Panc1 (cell line): ENCODE results near the gene PRKAG2. TPM values are rescaled to one million over a fixed set of nuclear protein-coding genes. Genes with fewer than 3 reads are reported as not detected.

Experiments used
- ATAC-seq: fragments of 200-7000 bp; cut with Tn5 transposase; 2 replicates; pipeline ENCODE4 v1.9.1; 2020; ENCODE audit warnings: mild to moderate bottlenecking, moderate library complexity
- BruUV-seq: library from RNA; stranded (reverse); fragments of 400-500 nt; replicated peaks from 2 replicates; lab custom pipeline; 2021; lab: Mats Ljungman, UMichigan
- CTCF ChIA-PET: fragments of 300-600 bp; sonication (Branson Sonifier 250); formaldehyde crosslinking; loops from one replicate; lab custom pipeline; 2022; ENCODE audit warnings: antibody characterized with exemption; lab: Charles Lee
- POLR2A ChIA-PET: fragments of 300-600 bp; sonication (Branson Sonifier 250); formaldehyde crosslinking; loops from one replicate; lab custom pipeline; 2022; ENCODE audit warnings: antibody characterized with exemption; lab: Charles Lee
- DNase-seq: peaks from one replicate; pipeline ENCODE4 v3.0.0-alpha.2; 2010; ENCODE audit warnings: low read depth, low spot score
- H3K27ac ChIP-seq: 2 replicates; pipeline ENCODE4 v1.5.1; 2011; ENCODE audit warnings: mild to moderate bottlenecking, low read length, inconsistent platforms
- H3K27me3 ChIP-seq: fragments of 200-500 bp; sonication (Bioruptor generic); 2 replicates; pipeline ENCODE4 v1.6.0; 2014; ENCODE audit warnings: low read length, inconsistent platforms; ENCODE audit not compliant: control insufficient read depth, insufficient read depth
- H3K36me3 ChIP-seq: fragments of 200-500 bp; sonication (Bioruptor generic); 2 replicates; pipeline ENCODE4 v1.5.1; 2014; ENCODE audit warnings: inconsistent platforms, mild to moderate bottlenecking, low read length, moderate library complexity; ENCODE audit not compliant: control insufficient read depth, insufficient read depth
- H3K4me1 ChIP-seq: 2 replicates; pipeline ENCODE4 v1.5.1; 2011; ENCODE audit warnings: inconsistent platforms, mild to moderate bottlenecking, low read length, moderate library complexity; ENCODE audit not compliant: control insufficient read depth, insufficient read depth
- H3K4me3 ChIP-seq, 2 experiments: 2 replicates each; pipeline ENCODE4 v1.5.1; 2011 to 2012; ENCODE audit warnings: low read depth in 2 of 2, low read length in 2 of 2, mild to moderate bottlenecking in 2 of 2, inconsistent platforms in 1 of 2, moderate library complexity in 1 of 2
- H3K9me3 ChIP-seq: fragments of 200-500 bp; sonication (Bioruptor generic); 2 replicates; pipeline ENCODE4 v1.5.1; 2014; ENCODE audit warnings: low read depth, mild to moderate bottlenecking, inconsistent platforms, low read length, moderate library complexity; ENCODE audit not compliant: control insufficient read depth, insufficient read depth
- POLR2AphosphoS5 ChIP-seq: IDR thresholded peaks from 2 replicates; pipeline ENCODE4 v1.6.1; 2012; ENCODE audit warnings: mild to moderate bottlenecking, low read depth, low read length, moderate library complexity
- SIN3A ChIP-seq: IDR thresholded peaks from 2 replicates; pipeline ENCODE4 v1.6.1; 2012; ENCODE audit warnings: low read depth, mild to moderate bottlenecking, low read length, moderate library complexity, borderline replicate concordance; ENCODE audit not compliant: insufficient read depth
- TCF7L2 ChIP-seq: IDR thresholded peaks from 2 replicates; pipeline ENCODE4 v1.6.1; 2011; ENCODE audit warnings: mild to moderate bottlenecking, low read depth, low read length, inconsistent platforms
- in situ Hi-C: cut with HindIII; loops from 2 replicates; pipeline ENCODE4 v1.10.0; 2016; ENCODE audit warnings: low sequenced_read_pairs, low pct_unique_long_range_greater_than_20kb
- intact Hi-C: fragments of 100-400 bp; cut with micrococcal nuclease; formaldehyde crosslinking; loops from one replicate; pipeline ENCODE4 v1.10.0; 2022; ENCODE audit not compliant: unreplicated experiment
- total RNA-seq: library from RNA; stranded (reverse); gene quantifications from one replicate; pipeline ENCODE4 v1.2.1, GENCODE V29; 2021; ENCODE audit not compliant: unreplicated experiment
- TF ChIP-seq, protein P1 (sequence below): fragments of 450-650 bp; IDR thresholded peaks from 2 replicates; pipeline ENCODE4 v1.5.1; 2017; ENCODE audit warnings: mild to moderate bottlenecking
- TF ChIP-seq, protein P2 (sequence below), 2 experiments: IDR thresholded peaks; 2 replicates each; pipeline ENCODE4 v1.6.1; 2011 to 2012; ENCODE audit warnings: low read depth in 2 of 2, control low read depth in 1 of 2, low read length in 1 of 2, mild to moderate bottlenecking in 1 of 2, moderate library complexity in 1 of 2; ENCODE audit not compliant: insufficient read depth in 1 of 2

The PRKAG2 gene
- total RNA-seq, 1 experiment from 2014 or later = 71.6 TPM

DNA sequence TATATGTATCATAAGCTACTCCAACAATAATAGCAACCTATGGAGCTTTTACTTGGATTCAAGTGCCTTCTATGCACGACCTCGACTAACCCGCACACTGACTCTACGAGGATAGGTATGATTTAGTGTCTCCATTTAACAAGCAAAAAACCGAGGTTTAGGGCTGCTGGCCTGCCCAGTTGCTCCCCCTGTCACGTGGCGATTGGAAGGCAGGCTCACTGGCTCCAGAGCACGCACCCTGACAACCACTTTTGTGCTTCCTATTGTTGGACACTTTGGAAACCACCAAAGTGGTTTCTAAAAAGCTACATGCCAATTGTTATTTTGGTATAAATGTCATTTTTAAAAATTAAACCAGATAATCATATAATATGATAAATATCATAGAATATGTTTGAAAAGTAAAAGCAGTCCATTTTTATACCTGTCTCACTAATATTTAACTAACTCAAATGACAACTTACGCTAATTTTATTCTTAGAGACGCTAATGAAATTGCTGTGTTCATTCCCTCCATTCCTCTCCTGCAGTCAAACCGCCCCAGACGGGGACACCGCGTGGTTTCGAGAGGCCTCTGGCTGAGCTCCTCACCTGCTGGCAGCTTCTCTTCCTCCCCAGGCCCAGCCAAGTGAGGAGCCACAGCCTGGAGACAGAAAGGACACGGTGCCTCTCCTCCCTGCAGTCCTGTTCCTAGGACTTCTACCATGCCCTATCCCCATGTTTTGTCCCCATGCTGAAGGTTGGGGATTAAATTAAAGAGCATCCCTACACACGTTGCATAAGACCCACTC is 335.0 kb downstream of the PRKAG2 start:
- DNase-seq = no peak
- ChIA-PET CTCF (interaction anchor here (0.6 kb wide), 1 partner anchor 156 kb away, joined by 3 read pairs; no protein-coding TSS in a partner anchor), POLR2A (no interaction called here)
- in situ Hi-C loops (no loop called here), intact Hi-C loops (no loop called here)
- H3K27ac ChIP-seq = no peak overlapping the region
- no peaks in the 10 kb centered on the region for H3K9me3 ChIP-seq
- no peaks in the 10 kb centered on the region for H3K27me3 ChIP-seq
- no peaks in the 10 kb centered on the region for H3K36me3 ChIP-seq
- H3K4me3 ChIP-seq = no peak overlapping the region
- no TSS peak for BruUV-seq
- H3K4me1 ChIP-seq = peaks cover 14% of the 10 kb centered on the region; the same call in 1 of the 2 replicates
- no peak for ATAC-seq
- TF ChIP-seq SIN3A (no peak), TCF7L2 (no peak), POLR2AphosphoS5 (no peak)
- TF ChIP-seq, protein P1, sequence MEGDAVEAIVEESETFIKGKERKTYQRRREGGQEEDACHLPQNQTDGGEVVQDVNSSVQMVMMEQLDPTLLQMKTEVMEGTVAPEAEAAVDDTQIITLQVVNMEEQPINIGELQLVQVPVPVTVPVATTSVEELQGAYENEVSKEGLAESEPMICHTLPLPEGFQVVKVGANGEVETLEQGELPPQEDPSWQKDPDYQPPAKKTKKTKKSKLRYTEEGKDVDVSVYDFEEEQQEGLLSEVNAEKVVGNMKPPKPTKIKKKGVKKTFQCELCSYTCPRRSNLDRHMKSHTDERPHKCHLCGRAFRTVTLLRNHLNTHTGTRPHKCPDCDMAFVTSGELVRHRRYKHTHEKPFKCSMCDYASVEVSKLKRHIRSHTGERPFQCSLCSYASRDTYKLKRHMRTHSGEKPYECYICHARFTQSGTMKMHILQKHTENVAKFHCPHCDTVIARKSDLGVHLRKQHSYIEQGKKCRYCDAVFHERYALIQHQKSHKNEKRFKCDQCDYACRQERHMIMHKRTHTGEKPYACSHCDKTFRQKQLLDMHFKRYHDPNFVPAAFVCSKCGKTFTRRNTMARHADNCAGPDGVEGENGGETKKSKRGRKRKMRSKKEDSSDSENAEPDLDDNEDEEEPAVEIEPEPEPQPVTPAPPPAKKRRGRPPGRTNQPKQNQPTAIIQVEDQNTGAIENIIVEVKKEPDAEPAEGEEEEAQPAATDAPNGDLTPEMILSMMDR = no peak
- TF ChIP-seq, protein P2, sequence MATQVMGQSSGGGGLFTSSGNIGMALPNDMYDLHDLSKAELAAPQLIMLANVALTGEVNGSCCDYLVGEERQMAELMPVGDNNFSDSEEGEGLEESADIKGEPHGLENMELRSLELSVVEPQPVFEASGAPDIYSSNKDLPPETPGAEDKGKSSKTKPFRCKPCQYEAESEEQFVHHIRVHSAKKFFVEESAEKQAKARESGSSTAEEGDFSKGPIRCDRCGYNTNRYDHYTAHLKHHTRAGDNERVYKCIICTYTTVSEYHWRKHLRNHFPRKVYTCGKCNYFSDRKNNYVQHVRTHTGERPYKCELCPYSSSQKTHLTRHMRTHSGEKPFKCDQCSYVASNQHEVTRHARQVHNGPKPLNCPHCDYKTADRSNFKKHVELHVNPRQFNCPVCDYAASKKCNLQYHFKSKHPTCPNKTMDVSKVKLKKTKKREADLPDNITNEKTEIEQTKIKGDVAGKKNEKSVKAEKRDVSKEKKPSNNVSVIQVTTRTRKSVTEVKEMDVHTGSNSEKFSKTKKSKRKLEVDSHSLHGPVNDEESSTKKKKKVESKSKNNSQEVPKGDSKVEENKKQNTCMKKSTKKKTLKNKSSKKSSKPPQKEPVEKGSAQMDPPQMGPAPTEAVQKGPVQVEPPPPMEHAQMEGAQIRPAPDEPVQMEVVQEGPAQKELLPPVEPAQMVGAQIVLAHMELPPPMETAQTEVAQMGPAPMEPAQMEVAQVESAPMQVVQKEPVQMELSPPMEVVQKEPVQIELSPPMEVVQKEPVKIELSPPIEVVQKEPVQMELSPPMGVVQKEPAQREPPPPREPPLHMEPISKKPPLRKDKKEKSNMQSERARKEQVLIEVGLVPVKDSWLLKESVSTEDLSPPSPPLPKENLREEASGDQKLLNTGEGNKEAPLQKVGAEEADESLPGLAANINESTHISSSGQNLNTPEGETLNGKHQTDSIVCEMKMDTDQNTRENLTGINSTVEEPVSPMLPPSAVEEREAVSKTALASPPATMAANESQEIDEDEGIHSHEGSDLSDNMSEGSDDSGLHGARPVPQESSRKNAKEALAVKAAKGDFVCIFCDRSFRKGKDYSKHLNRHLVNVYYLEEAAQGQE (IDR thresholded peaks at IDR 0.05; ENCODE audit: insufficient read depth in 1 of 2, low read depth in 2 of 2, low read length in 1 of 2) = no peak

DNA sequence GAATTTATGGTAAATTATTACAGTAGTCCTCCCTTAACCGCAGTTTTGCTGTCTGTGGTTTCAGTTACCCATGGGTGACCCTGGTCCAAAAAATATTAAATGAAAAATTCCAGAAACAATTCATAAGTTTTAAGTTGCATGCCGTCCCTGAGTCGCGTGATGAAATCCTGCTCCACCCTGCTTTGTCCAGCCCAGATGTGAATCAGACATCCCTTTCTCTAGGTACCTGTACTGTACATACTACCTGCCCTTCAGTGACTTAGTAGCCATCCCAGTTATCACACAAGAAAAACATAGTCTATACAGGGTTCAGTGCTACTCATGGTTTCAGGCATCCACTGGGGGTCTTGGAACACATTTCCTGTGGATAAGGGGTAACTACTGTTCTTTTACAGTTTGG is 336.8 kb downstream of the PRKAG2 start:
- POLR2A ChIA-PET = no interaction called here
- H3K27ac ChIP-seq = no peak overlapping the region
- intact Hi-C loops = no loop called here
- BruUV-seq = no TSS peak
- ATAC-seq (no peak), DNase-seq (no peak)
- no peaks in the 10 kb centered on the region for H3K27me3 ChIP-seq
- in situ Hi-C loops = no loop called here
- H3K4me3 ChIP-seq = no peak overlapping the region
- no peaks in the 10 kb centered on the region for H3K9me3 ChIP-seq
- H3K36me3 ChIP-seq = no peaks in the 10 kb centered on the region
- CTCF ChIA-PET = no interaction called here
- H3K4me1 ChIP-seq = peaks cover 14% of the 10 kb centered on the region; the same call in 1 of the 2 replicates
- TF ChIP-seq SIN3A (no peak), POLR2AphosphoS5 (no peak), TCF7L2 (no peak)
- TF ChIP-seq, protein P2 (IDR thresholded peaks at IDR 0.05; ENCODE audit: insufficient read depth in 1 of 2, low read depth in 2 of 2, low read length in 1 of 2) = no peak
- TF ChIP-seq, protein P1 = no peak
